ENCODE measurements around the gene EPHB4. TPM values are rescaled to one million over a fixed set of nuclear protein-coding genes. Genes with fewer than 3 reads are reported as not detected.
A peak's percentile ranks its signal among the peaks of the same experiment; 100 is the strongest.

EPHB4 gene
- total and polyA plus RNA-seq, 2 donors: 7.3 to 9.6 TPM

DNA sequence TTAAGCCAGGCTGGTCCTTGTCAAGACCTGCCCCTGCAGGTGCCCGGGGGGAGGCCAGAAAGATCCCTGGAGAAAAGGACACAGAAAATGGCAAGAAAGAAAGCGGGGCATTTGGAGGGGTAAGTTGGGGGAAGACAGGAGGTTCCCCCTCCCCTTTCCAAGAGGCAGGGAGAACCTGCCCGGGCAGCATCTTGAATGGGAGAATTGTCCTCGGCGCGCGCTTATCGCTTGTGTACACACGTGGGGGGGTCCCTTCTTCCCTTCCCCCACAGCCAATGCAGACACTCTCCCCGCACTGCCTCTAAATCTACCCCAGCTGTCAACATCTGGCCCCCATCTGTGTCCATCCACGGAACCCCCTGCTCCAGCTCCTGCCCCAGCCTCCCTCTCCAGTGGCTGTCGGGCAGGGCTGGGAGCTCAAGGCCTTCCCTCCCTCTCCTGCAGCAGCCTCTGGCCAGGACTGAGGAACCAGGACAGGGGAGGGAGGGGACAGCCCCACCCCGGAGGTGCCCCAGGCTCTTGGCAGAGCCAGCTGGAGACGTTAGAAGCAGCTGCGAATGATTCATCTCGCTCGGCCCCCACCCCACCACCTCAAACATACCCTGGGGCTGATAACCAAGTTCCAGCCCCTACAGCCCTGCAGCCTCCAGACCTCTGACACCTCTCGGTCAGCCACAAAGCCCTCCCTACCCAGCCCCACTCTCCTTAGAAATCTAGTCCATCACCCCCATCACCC, 25.3 kb downstream of the EPHB4 start:
- Histone ChIP-seq H3K4me3 (ENCODE audit: low read length in 2 of 2) (no peak overlapping the region), H3K36me3 (ENCODE audit: control insufficient read depth in 2 of 2, insufficient read depth in 2 of 2, low read length in 1 of 2) (no peaks in the 10 kb centered on the region), H3K27me3 (ENCODE audit: control insufficient read depth in 2 of 2, insufficient read depth in 1 of 2, low read length in 1 of 2) (no peaks in the 10 kb centered on the region), H3K4me1 (ENCODE audit: control insufficient read depth in 2 of 2, insufficient read depth in 2 of 2, low read length in 2 of 2) (peaks cover 10 to 33% of the 10 kb centered on the region in 2 donors), H3K9me3 (ENCODE audit: control insufficient read depth in 2 of 2, insufficient read depth in 1 of 2, low read length in 1 of 2) (no peaks in the 10 kb centered on the region), H3K27ac (ENCODE audit: low read depth in 1 of 2, low read length in 1 of 2) (no peak overlapping the region)
- DNase-seq (ENCODE audit: low read depth in 6 of 9, low spot score in 9 of 9): peak in 1 of 9 donors; percentile 31
- WGBS: 62% methylated on average over 18 of the region's 18 CpGs

DNA sequence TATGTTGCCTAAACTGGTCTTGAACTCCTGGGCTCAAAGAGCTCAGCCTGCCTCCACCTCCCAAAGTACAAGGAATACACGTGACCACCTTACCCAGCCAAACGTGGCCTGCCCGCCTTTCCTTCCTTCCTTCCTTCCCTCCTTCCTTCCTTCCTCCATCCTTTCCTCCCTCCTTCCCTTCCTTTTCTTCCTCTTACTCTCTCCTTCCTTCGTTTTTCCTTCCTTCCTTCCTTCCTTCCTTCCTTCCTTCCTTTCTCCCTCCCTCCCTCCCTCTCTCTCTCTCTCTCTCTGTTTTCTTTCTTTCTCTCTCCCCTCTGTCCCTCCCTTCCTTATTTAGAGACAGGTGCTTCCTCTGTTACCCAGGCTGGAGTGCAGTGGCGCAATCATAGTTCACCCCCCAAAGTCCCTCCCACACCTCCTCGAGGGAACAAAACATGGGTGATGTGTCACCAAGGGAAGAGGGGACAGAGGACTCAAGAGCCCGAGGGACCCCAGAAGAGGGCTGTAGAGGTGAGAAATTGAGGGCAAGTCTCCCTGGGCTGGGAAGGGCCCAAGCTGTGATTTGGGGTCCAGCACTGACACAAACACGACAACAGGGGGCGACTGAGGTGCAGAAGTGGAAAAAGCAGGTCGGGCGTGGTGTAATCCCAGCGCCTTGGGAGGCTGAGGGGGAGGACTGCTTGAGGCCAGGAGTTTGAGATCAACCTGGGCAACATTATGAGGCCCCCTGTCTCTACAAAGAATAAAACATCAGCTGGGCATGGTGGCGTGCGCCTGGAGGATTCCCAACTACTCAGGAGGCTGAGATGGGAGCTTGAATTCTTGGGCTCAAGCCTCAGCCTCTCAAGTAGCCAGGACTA, 28.1 kb downstream of the EPHB4 start:
- H3K27me3 ChIP-seq (ENCODE audit: control insufficient read depth in 2 of 2, insufficient read depth in 1 of 2, low read length in 1 of 2): peaks cover 0 to 3% of the 10 kb centered on the region in 2 donors
- DNase-seq (ENCODE audit: low read depth in 6 of 9, low spot score in 9 of 9): peak in 7 of 9 donors; percentile 18 to 61 (median 23)
- peaks cover 10 to 33% of the 10 kb centered on the region in 2 donors for H3K4me1 ChIP-seq (ENCODE audit: control insufficient read depth in 2 of 2, insufficient read depth in 2 of 2, low read length in 2 of 2)
- 20% methylated on average over 14 of the region's 14 CpGs for WGBS
- no peaks in the 10 kb centered on the region for H3K36me3 ChIP-seq (ENCODE audit: control insufficient read depth in 2 of 2, insufficient read depth in 2 of 2, low read length in 1 of 2)
- no peak overlapping the region for H3K4me3 ChIP-seq (ENCODE audit: low read length in 2 of 2)
- H3K27ac ChIP-seq (ENCODE audit: low read depth in 1 of 2, low read length in 1 of 2): no peak overlapping the region
- no peaks in the 10 kb centered on the region for H3K9me3 ChIP-seq (ENCODE audit: control insufficient read depth in 2 of 2, insufficient read depth in 1 of 2, low read length in 1 of 2)

- no peak for DNase-seq (ENCODE audit: low read depth in 6 of 9, low spot score in 9 of 9)
- WGBS: 83% methylated on average over 3 of the region's 3 CpGs
Observed at GRCh38 chr7:100794741-100795140, 32.6 kb downstream of the EPHB4 start.

DNA sequence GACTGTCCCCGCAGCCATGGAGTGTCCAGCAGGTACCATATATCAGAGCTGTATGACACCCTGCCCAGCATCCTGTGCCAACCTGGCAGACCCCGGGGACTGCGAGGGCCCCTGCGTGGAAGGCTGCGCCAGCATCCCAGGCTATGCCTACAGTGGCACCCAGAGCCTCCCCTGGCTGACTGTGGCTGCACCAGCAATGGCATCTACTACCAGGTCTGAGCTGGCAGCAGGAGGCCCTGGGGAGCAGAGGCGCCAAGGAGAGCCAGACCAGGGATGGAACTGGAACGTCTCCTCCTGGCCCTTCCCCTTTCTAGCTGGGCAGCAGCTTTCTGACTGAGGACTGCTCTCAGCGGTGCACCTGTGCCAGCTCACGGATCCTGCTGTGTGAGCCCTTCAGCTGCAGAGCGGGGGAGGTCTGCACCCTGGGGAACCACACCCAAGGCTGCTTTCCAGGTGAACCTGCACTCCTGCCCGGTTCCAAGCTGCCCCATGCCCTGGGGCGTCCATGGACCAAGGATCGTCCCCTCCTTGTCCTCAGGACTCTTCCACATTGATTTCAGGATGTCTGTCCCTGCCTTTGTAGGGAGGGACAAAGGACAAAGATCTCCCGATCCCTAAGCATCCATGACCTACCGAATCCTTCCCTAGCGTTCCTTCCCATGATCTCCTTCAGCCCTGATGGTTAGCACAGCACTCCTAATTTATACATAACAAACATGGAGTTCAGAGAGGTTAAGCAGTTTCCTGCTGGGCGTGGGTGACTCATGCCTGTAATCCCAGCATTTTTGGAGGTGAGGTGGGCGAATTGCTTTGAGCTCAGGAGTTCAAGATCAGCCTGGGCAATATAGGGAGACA, 33.3 kb downstream of the EPHB4 start:
- Histone ChIP-seq H3K9me3 (ENCODE audit: control insufficient read depth in 2 of 2, insufficient read depth in 1 of 2, low read length in 1 of 2) (no peaks in the 10 kb centered on the region), H3K27ac (ENCODE audit: low read depth in 1 of 2, low read length in 1 of 2) (no peak overlapping the region), H3K4me3 (ENCODE audit: low read length in 2 of 2) (no peak overlapping the region), H3K36me3 (ENCODE audit: control insufficient read depth in 2 of 2, insufficient read depth in 2 of 2, low read length in 1 of 2) (no peaks in the 10 kb centered on the region), H3K4me1 (ENCODE audit: control insufficient read depth in 2 of 2, insufficient read depth in 2 of 2, low read length in 2 of 2) (no peaks in the 10 kb centered on the region), H3K27me3 (ENCODE audit: control insufficient read depth in 2 of 2, insufficient read depth in 1 of 2, low read length in 1 of 2) (peaks cover 0 to 10% of the 10 kb centered on the region in 2 donors)
- WGBS: 88% methylated on average over 18 of the region's 18 CpGs
- DNase-seq (ENCODE audit: low read depth in 6 of 9, low spot score in 9 of 9): no peak

More at GRCh38 chr7:100794741-100795140, 32.6 kb downstream of the EPHB4 start:
- peaks cover 0 to 10% of the 10 kb centered on the region in 2 donors for H3K27me3 ChIP-seq (ENCODE audit: control insufficient read depth in 2 of 2, insufficient read depth in 1 of 2, low read length in 1 of 2)
- H3K9me3 ChIP-seq (ENCODE audit: control insufficient read depth in 2 of 2, insufficient read depth in 1 of 2, low read length in 1 of 2): no peaks in the 10 kb centered on the region
- peaks cover 0 to 5% of the 10 kb centered on the region in 2 donors for H3K4me1 ChIP-seq (ENCODE audit: control insufficient read depth in 2 of 2, insufficient read depth in 2 of 2, low read length in 2 of 2)
- H3K36me3 ChIP-seq (ENCODE audit: control insufficient read depth in 2 of 2, insufficient read depth in 2 of 2, low read length in 1 of 2): no peaks in the 10 kb centered on the region
- H3K27ac ChIP-seq (ENCODE audit: low read depth in 1 of 2, low read length in 1 of 2): no peak overlapping the region
- no peak overlapping the region for H3K4me3 ChIP-seq (ENCODE audit: low read length in 2 of 2)

DNA sequence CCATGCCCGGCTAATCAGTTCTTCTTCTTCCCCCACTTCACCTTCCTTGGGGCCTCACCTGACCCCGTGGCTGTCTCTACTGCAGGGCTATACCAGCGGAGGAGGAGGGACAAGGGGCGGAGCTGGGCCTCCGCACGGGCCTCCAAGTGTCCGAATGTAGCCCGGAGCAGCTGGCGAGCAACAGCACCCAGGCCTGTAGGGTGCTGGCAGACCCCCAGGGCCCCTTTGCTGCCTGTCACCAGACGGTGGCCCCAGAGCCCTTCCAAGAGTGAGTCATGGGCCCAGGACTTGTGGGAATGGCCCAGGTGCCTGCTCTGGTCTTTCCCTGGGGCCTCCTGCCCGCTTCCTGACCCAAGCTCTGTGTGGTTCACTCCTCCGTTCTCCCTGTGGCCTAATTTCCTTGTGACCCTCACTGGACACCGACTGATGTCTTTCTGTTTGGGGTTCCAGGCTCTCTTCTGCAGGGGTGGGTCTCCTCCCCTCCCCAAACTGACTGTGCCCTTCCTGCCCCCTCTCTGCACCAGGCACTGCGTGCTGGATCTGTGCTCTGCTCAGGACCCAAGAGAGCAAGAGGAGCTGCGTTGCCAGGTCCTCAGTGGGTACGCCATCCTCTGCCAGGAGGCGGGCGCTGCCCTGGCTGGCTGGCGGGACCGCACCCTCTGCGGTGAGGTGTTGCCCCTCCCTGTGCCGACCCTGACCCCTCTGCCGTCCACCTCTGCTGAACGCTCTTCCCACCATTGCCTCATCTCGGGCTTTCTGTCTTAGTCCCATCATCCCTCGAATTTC, 35.2 kb downstream of the EPHB4 start:
- DNase-seq (ENCODE audit: low read depth in 6 of 9, low spot score in 9 of 9): no peak
- Histone ChIP-seq H3K27ac (ENCODE audit: low read depth in 1 of 2, low read length in 1 of 2) (no peak overlapping the region), H3K36me3 (ENCODE audit: control insufficient read depth in 2 of 2, insufficient read depth in 2 of 2, low read length in 1 of 2) (no peaks in the 10 kb centered on the region)

GRCh38 chr7:100789055-100789454, 38.3 kb downstream of the EPHB4 start:
- WGBS: 77% methylated on average over 9 of the region's 9 CpGs
- no peak for DNase-seq (ENCODE audit: low read depth in 6 of 9, low spot score in 9 of 9)

More for the DNA sequence above, 35.2 kb downstream of the EPHB4 start:
- 92% methylated on average over 26 of the region's 26 CpGs for WGBS
- Histone ChIP-seq H3K27me3 (ENCODE audit: control insufficient read depth in 2 of 2, insufficient read depth in 1 of 2, low read length in 1 of 2) (peaks cover 0 to 10% of the 10 kb centered on the region in 2 donors), H3K4me3 (ENCODE audit: low read length in 2 of 2) (no peak overlapping the region), H3K9me3 (ENCODE audit: control insufficient read depth in 2 of 2, insufficient read depth in 1 of 2, low read length in 1 of 2) (no peaks in the 10 kb centered on the region), H3K4me1 (ENCODE audit: control insufficient read depth in 2 of 2, insufficient read depth in 2 of 2, low read length in 2 of 2) (no peaks in the 10 kb centered on the region)

DNA sequence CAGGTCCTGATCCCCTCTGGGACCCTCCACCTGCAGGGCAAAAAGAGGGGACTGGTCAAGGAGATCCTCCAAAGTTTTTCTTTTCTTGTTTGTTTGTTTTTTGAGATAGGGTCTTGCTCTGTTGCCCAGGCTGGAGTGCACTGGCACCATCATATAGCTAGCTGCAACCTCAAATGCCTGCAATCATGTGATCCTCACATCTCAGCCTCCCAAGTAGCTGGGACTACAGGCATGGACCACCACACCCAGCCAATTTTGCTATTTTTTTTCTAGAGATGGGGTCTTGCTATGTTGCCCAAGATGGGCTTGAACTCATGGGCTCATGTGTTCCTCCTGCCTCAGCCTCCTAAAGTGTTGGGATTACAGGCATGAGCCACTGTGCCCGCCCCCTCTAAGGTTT, 41.0 kb downstream of the EPHB4 start:
- no peak overlapping the region for H3K4me3 ChIP-seq (ENCODE audit: low read length in 2 of 2)
- no peak for DNase-seq (ENCODE audit: low read depth in 6 of 9, low spot score in 9 of 9)
- H3K27me3 ChIP-seq (ENCODE audit: control insufficient read depth in 2 of 2, insufficient read depth in 1 of 2, low read length in 1 of 2): peaks cover 0 to 3% of the 10 kb centered on the region in 2 donors
- H3K27ac ChIP-seq (ENCODE audit: low read depth in 1 of 2, low read length in 1 of 2): no peak overlapping the region
- H3K9me3 ChIP-seq (ENCODE audit: control insufficient read depth in 2 of 2, insufficient read depth in 1 of 2, low read length in 1 of 2): peaks cover 0 to 3% of the 10 kb centered on the region in 2 donors
- H3K4me1 ChIP-seq (ENCODE audit: control insufficient read depth in 2 of 2, insufficient read depth in 2 of 2, low read length in 2 of 2): no peaks in the 10 kb centered on the region
- WGBS: 97% methylated on average over 1 of the region's 1 CpG
- H3K36me3 ChIP-seq (ENCODE audit: control insufficient read depth in 2 of 2, insufficient read depth in 2 of 2, low read length in 1 of 2): no peaks in the 10 kb centered on the region

More at GRCh38 chr7:100789055-100789454, 38.3 kb downstream of the EPHB4 start:
- Histone ChIP-seq H3K4me3 (ENCODE audit: low read length in 2 of 2) (no peak overlapping the region), H3K4me1 (ENCODE audit: control insufficient read depth in 2 of 2, insufficient read depth in 2 of 2, low read length in 2 of 2) (no peaks in the 10 kb centered on the region), H3K36me3 (ENCODE audit: control insufficient read depth in 2 of 2, insufficient read depth in 2 of 2, low read length in 1 of 2) (no peaks in the 10 kb centered on the region), H3K27me3 (ENCODE audit: control insufficient read depth in 2 of 2, insufficient read depth in 1 of 2, low read length in 1 of 2) (peaks cover 0 to 7% of the 10 kb centered on the region in 2 donors), H3K9me3 (ENCODE audit: control insufficient read depth in 2 of 2, insufficient read depth in 1 of 2, low read length in 1 of 2) (peaks cover 0 to 3% of the 10 kb centered on the region in 2 donors), H3K27ac (ENCODE audit: low read depth in 1 of 2, low read length in 1 of 2) (no peak overlapping the region)

GRCh38 chr7:100785878-100786277, 41.4 kb downstream of the EPHB4 start:
- H3K36me3 ChIP-seq (ENCODE audit: control insufficient read depth in 2 of 2, insufficient read depth in 2 of 2, low read length in 1 of 2): no peaks in the 10 kb centered on the region
- WGBS: 37% methylated on average over 17 of the region's 17 CpGs
- peak in 7 of 9 donors; percentile 6 to 85 (median 36) for DNase-seq (ENCODE audit: low read depth in 6 of 9, low spot score in 9 of 9)
- H3K27me3 ChIP-seq (ENCODE audit: control insufficient read depth in 2 of 2, insufficient read depth in 1 of 2, low read length in 1 of 2): peaks cover 0 to 5% of the 10 kb centered on the region in 2 donors
- H3K27ac ChIP-seq (ENCODE audit: low read depth in 1 of 2, low read length in 1 of 2): no peak overlapping the region
- no peak overlapping the region for H3K4me3 ChIP-seq (ENCODE audit: low read length in 2 of 2)
- H3K9me3 ChIP-seq (ENCODE audit: control insufficient read depth in 2 of 2, insufficient read depth in 1 of 2, low read length in 1 of 2): peaks cover 0 to 3% of the 10 kb centered on the region in 2 donors
- H3K4me1 ChIP-seq (ENCODE audit: control insufficient read depth in 2 of 2, insufficient read depth in 2 of 2, low read length in 2 of 2): no peaks in the 10 kb centered on the region

Measured in thymus (tissue), 11 donors.